Activated T-helper 2 cell treated with anti-CD3 and anti-CD28 coated beads, Interferon-gamma antibody, Interleukin-2, Interleukin-4, amounts not matched to agents 10 μg/mL and 5 μg/mL and 100 μg/mL, durations not matched to agents 14 hours and 24 hours and 36 hours (primary cell): Measurements from ENCODE around the gene SELENOO. TPM values are rescaled to one million over a fixed set of nuclear protein-coding genes. Genes with fewer than 3 reads are reported as not detected.

ENCODE experiments used
- DNase-seq: peaks from one replicate; pipeline ENCODE4 v3.0.0; 2021; ENCODE audit warnings: low spot score
- H3K27ac Mint-ChIP-seq: one replicate; pipeline ENCODE4 v1.8.0; 2021; ENCODE audit warnings: mixed read lengths
- H3K27me3 Mint-ChIP-seq: one replicate; pipeline ENCODE4 v1.8.0; 2021; ENCODE audit warnings: low read depth, mixed read lengths
- H3K36me3 Mint-ChIP-seq: one replicate; pipeline ENCODE4 v1.8.0; 2021; ENCODE audit warnings: low read depth, mixed read lengths
- H3K4me1 Mint-ChIP-seq: one replicate; pipeline ENCODE4 v1.8.0; 2021; ENCODE audit warnings: low read depth, mixed read lengths
- H3K4me3 Mint-ChIP-seq: one replicate; pipeline ENCODE4 v1.8.0; 2021; ENCODE audit warnings: low read depth, mild to moderate bottlenecking, moderate library complexity, mixed read lengths
- H3K9me3 Mint-ChIP-seq: one replicate; pipeline ENCODE4 v1.8.0; 2021; ENCODE audit warnings: mixed read lengths
- intact Hi-C: fragments of 100-400 bp; cut with micrococcal nuclease; formaldehyde crosslinking; loops from one replicate; pipeline ENCODE4 v1.15.1; 2023
- total RNA-seq: library from RNA; stranded (reverse); gene quantifications from 2 replicates; pipeline ENCODE4 v1.2.3, GENCODE V29; 2022

Gene SELENOO
- total RNA-seq, 1 donor from 2014 or later, result 26.3 TPM

DNA sequence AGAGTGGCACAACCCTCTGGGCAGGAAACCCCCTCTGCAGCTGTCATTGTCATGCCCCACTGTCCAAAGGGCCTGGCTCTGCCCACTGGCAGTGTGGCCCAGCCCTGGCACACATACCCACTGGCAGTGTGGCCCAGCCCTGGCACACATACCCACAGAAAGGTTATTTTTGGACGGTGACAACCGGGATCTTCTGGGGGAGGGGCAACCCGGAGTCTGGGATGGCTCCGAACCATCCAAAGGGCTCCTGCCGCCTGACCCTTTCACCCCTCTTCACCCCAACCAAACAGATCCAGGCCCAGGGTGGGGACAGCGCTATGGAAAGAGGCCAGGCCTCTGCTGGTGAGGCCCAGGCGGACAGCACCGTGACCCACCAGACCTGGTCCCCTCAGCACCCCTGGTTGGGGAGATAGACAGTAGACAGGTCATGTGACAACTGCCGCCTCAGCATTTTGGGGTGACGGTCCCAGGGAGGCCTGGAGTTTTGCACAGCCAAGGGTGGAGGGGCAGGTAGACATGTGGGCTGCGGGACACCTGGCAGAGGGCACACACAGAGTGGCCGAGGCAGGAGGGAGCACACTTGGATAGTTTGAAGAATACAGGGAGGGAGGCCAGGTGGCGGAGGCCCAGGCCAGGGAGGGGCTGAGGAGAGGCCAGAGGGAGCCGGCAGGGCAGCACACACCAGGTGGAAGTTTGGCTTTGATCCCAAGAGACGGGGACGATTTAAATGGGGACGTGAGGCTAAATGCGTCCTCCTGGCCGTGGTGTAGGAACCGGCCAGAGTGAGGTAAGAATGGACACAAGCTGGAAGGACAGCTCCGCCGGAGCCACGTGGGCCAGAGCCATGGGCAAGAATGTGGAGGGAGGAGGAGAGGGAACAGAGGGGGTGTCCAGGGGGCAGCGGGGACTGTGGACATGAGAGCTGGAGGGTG is 57.8 kb downstream of the SELENOO start:
- Mint-ChIP-seq H3K27ac (no peak overlapping the region), H3K36me3 (no peaks in the 10 kb centered on the region), H3K4me1 (peaks cover 5% of the 10 kb centered on the region), H3K9me3 (no peaks in the 10 kb centered on the region), H3K4me3 (peak overlapping the region; percentile 39), H3K27me3 (peaks cover 9% of the 10 kb centered on the region)
- DNase-seq, result no peak
- intact Hi-C loops, result no loop called here

DNA sequence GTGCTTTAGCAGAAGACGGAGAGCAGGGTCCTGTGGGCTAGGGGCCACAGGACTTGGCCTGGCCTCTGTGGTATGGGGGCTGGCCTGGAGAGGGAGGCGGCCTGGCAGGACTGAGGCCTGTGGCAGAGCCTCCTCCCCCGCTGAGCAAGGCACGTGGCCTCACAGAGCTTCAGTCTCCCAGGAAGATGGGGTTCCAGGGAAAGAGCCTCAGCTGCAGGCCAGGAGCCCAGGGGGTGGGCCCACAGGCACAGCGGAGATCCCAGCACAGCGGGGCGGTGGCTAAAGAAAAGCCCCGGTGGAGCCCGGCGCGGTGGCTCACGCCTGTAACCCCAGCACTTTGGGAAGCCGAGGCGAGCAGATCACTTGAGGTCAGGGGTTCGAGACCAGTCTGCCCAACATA is 58.5 kb downstream of the SELENOO start:
- intact Hi-C loops, result no loop called here
- Mint-ChIP-seq H3K9me3 (no peaks in the 10 kb centered on the region), H3K4me3 (peak overlapping the region; percentile 39)

DNA sequence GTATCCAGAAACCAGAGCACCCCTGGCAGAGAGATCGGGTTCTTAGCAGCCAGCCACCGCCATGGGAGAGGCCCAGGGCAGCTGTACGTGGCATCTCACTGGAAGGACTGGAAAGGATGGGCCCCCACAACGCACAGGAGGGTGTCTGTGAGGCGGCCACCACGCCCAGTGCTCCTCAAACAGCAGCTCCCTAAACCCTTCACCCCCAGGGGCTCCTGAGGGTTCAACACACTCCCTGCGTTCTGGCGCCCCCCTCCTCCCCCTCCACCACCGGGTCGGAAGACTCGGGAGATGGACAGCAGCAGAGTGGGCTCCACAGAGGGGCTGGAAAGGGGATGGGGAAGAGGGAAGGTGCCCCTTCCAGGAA is 59.6 kb downstream of the SELENOO start:
- peak overlapping the region; percentile 17 for H3K4me3 Mint-ChIP-seq
- H3K9me3 Mint-ChIP-seq, result no peaks in the 10 kb centered on the region
- H3K27ac Mint-ChIP-seq, result no peak overlapping the region
- H3K36me3 Mint-ChIP-seq, result no peaks in the 10 kb centered on the region
- H3K4me1 Mint-ChIP-seq, result peaks cover 5% of the 10 kb centered on the region
- intact Hi-C loops, result no loop called here
- no peak for DNase-seq
- H3K27me3 Mint-ChIP-seq, result peaks cover 9% of the 10 kb centered on the region

More for the DNA sequence above, 58.5 kb downstream of the SELENOO start:
- H3K36me3 Mint-ChIP-seq, result no peaks in the 10 kb centered on the region
- DNase-seq, result no peak
- H3K27ac Mint-ChIP-seq, result no peak overlapping the region
- H3K27me3 Mint-ChIP-seq, result peaks cover 9% of the 10 kb centered on the region
- H3K4me1 Mint-ChIP-seq, result peaks cover 5% of the 10 kb centered on the region

DNA sequence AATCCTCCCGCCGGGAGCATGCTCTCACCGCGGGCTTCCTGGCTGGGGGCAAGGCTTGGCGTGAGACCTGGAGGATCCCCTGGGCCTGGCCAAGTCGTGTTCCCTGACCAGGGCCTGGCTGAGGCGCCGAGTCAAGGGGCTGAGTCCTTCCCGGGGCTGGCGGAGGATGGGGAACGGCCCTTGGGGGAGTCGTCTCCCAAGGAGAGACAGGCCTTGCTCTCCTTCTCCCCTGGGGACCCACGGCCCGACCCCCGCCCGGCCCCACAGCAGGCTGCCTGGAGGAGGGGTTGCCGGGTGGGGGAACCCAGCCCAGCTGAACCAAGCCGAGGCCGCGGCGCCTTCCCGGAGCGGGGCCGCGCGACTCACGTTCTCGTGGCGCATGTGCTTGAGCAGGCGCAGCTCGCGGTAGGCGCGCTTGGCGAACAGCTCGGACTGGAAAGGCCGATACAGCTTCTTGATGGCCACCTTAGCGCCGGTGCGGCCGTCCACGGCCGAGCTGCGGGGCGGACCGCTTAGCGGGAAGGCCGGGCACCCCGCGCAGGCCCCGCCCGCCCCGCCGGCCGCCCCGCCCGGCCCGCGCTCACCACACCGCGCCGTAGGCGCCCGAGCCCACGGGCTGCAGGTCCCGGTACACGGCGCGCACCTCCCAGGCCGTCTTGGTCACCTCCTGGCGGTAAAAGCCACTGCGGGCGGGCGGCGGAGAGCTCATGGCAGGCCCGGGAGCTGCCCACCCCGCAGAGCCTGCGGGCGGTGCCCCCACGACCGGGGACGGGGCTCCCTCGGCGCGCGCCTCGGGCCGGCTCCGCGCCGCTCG is 60.2 kb downstream of the SELENOO start:
- Mint-ChIP-seq H3K4me1 (peaks cover 5% of the 10 kb centered on the region), H3K27me3 (peaks cover 9% of the 10 kb centered on the region), H3K27ac (no peak overlapping the region), H3K36me3 (no peaks in the 10 kb centered on the region), H3K9me3 (no peaks in the 10 kb centered on the region), H3K4me3 (peak overlapping the region; percentile 17)
- no peak for DNase-seq
- intact Hi-C loops, result no loop called here

DNA sequence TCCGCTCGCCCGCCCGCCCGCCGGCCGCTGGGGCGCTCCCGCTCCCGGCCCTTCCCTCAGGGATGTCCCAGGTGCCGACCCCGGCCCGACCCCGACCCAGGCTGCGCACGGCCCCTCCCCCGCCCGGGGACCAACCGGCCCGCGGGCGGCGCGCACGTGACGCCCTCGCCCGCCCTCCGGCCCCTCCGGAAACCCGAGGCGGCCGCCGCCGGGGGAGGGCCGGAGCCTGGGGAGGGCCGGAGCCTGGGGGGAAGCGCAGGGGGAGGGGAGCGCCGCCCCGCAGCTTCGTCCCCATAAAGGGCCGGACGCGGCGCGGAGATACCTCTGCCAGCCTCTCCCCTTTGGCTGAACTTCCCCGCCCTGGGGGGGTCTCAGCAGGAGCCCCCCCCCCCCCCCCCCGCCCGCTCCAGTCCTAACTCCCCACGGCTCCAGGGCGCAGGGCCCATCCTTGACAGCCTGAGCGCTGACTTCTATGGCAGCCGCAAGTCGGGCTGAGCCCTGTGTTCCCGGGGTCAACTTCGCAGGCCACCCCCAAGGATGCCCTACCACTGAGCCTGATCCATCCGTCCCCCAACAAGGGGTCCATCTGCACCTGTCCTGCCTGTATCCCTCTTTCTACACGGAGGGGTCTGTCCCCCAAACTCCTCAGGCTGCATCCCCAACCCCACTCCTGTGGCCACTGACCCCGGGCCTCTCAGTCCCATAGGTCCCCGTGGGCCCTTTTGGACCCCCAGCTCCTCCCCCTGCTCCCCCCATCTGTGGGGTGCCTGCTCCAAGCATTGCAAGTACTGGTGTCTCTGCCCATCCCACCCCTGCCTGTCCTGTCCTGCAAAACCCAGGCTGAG is 61.0 kb downstream of the SELENOO start, which contains the start of gene MAPK12:
Gene MAPK12, minus strand, starts transcription at position 69 of the 845 bp plus-strand sequence. CDS start 174 bp downstream, outside the sequence.
- Mint-ChIP-seq H3K27ac (no peak within 1 kb of the TSS), H3K4me1 (peaks cover 5% of the 10 kb centered on the region), H3K4me3 (peak within 1 kb of the TSS; percentile 69), H3K36me3 (no peaks in the 10 kb centered on the region), H3K9me3 (no peaks in the 10 kb centered on the region), H3K27me3 (peaks cover 9% of the 10 kb centered on the region)
- DNase-seq, result no peak
- intact Hi-C loops, result no loop called here

DNA sequence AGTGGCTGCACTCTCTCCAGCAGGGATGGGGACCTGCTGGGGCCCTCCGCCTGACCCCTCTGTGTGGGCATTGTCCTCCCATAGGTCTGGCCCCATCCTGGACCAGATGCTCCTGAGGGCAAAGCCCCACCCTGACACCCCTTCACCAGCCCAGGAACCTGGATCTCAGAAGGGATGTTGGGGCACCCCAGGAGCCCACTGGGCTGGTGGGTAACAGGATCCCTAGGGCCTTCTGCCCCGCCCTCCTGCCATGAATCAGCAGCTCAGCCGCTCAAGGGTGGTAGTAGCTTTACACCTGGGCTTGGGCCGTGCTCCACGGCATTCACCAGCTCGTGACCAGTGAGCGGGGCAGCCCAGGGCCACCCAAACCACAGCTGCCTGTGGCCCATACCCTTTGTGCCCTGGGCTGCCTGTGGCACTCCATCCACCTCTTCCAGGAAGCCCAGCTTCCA is 61.7 kb downstream of the SELENOO start:
- no peak for DNase-seq
- no peak overlapping the region for H3K27ac Mint-ChIP-seq
- peaks cover 9% of the 10 kb centered on the region for H3K27me3 Mint-ChIP-seq
- no peaks in the 10 kb centered on the region for H3K36me3 Mint-ChIP-seq
- peak overlapping the region; percentile 69 for H3K4me3 Mint-ChIP-seq
- intact Hi-C loops, result no loop called here
- peaks cover 5% of the 10 kb centered on the region for H3K4me1 Mint-ChIP-seq
- no peaks in the 10 kb centered on the region for H3K9me3 Mint-ChIP-seq

DNA sequence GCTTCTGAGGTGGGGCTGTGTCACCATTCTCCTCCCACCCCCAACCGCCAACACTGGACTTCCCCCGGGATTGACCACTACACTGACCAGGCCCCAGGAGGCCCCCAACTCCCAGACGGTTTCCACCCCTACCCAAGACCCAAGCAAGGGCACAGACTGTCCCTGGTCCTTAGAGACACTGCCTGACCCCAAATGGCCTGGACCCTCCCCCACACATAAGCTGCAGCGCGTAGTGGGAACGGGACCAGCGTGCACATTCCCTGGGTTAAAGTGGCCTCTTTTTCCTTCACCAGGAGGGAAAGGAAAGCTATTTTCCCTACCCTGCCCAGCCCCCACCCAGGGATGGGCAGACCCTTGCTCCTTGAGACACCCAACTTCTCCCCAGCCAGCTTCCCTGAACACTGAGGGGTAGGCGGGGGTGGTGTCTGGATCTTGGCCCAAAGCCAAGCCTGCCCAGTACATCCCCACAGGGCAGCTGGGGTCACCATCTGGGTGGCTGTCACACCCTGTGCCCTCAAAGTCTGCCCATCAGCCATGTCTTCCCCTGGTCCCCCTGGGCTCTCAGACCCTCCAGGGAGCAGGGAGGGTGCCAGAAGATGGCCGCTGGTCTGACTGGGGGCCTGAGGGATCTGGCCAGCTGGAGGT is 62.3 kb downstream of the SELENOO start:
- intact Hi-C loops, result no loop called here
- no peak for DNase-seq
- Mint-ChIP-seq H3K27ac (no peak overlapping the region), H3K9me3 (no peaks in the 10 kb centered on the region), H3K36me3 (no peaks in the 10 kb centered on the region), H3K4me3 (no peak overlapping the region), H3K4me1 (peaks cover 5% of the 10 kb centered on the region), H3K27me3 (peaks cover 10% of the 10 kb centered on the region)

DNA sequence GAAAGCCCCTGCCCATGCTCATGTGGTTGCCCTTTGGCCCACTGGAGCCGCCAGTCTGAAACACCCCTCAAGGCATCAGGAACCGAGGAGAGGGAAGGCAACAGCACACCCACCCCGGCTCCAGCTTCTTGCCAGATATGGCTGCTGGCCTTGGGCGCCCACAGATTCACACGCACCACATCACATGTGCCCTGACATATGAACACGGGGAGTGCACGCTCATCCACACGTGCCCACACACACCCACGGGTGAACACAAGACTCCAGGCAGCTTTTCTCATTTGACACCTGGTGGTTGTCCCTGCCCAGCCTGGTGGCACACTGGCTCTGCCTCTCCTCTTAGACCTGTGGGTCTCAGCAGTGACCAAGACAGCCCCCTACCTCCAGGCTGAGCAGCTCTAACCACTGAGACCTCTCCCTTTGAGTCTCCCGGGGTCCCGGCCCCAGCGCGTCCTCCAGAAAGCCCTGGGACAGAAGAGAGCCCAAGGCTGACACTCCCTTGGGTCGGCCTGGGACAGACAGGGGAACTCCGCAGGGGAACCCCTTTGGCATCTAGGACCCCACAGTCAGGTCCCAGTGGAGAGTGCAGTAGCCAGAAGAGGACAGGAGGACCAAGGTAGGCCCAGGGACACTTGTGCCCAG is 63.4 kb downstream of the SELENOO start:
- DNase-seq, result no peak
- H3K9me3 Mint-ChIP-seq, result no peaks in the 10 kb centered on the region
- H3K4me1 Mint-ChIP-seq, result peaks cover 6% of the 10 kb centered on the region
- no peaks in the 10 kb centered on the region for H3K36me3 Mint-ChIP-seq
- peaks cover 12% of the 10 kb centered on the region for H3K27me3 Mint-ChIP-seq
- H3K27ac Mint-ChIP-seq, result no peak overlapping the region
- no peak overlapping the region for H3K4me3 Mint-ChIP-seq
- intact Hi-C loops, result no loop called here

DNA sequence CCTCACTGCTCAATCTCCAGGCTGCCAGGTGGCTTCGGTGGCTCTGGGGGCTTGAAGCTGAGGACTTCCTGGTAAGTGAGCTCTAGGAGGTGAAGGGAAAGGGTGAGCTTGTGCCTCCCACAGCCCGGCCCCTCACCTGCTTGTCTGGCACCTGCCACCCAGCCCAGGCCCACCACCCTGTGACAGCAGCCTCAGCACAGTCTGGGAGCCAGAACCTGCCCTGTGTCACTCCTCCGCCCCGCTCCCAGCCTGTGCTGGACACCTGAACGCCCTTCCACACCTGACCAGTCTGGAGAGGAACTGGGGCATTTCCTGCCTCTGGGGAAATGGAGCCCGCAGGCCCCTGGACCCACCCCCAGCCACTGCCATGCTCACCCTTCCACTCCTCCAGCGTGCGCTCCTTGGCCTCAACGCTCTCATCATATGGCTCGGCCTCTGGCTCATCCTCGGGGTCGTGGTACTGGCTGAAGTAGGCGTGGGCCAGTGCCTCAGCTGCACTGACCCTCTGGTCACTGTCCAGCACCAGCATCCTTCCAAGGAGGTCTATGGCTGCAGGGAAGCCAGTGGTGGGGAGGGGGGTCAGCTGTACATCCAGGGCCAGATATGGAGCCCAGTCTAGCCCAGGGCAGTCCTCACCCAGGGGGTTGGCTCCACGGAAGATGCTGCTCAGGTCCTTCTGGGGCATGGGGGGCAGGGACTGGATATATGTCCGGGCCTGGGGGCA is 64.3 kb downstream of the SELENOO start:
- Mint-ChIP-seq H3K27me3 (peaks cover 12% of the 10 kb centered on the region), H3K9me3 (no peaks in the 10 kb centered on the region), H3K27ac (no peak overlapping the region), H3K4me1 (peaks cover 6% of the 10 kb centered on the region), H3K36me3 (no peaks in the 10 kb centered on the region), H3K4me3 (no peak overlapping the region)
- intact Hi-C loops, result no loop called here
- no peak for DNase-seq

DNA sequence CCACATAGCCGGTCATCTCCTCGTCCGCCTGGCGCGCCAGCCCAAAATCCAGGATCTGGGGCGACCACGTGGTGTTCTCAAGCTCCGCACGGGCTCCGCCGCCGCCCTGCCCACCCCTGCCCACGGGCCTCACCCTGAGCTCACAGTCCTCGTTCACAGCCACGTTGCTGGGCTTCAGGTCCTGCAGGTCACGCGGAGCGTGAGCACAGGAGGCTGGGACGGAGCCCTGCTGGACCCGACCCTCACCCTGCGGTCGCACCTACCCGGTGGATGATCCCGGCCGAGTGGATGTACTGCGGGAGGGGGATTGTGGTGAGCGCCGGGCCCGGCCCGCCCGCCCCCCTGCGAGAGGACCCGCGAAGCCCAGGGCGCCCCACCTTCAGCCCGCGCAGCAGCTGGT is 66.2 kb downstream of the SELENOO start:
- H3K27me3 Mint-ChIP-seq, result peaks cover 12% of the 10 kb centered on the region

More for the DNA sequence above, 66.2 kb downstream of the SELENOO start:
- DNase-seq, result no peak
- no peak overlapping the region for H3K4me3 Mint-ChIP-seq
- H3K27ac Mint-ChIP-seq, result no peak overlapping the region
- intact Hi-C loops, result no loop called here
- no peaks in the 10 kb centered on the region for H3K9me3 Mint-ChIP-seq
- H3K36me3 Mint-ChIP-seq, result no peaks in the 10 kb centered on the region
- H3K4me1 Mint-ChIP-seq, result peaks cover 6% of the 10 kb centered on the region
